KOPT-K1 (cell line): ENCODE measurements around the gene ZFPM1.

ENCODE experiments used
- H3K27ac ChIP-seq: fragments of 200-600 bp; sonication (generic); 2 replicates; pipeline ENCODE4 v1.5.1; 2016; ENCODE audit warnings: antibody characterized with exemption, mild to moderate bottlenecking, low read depth, low read length; ENCODE audit not compliant: poor library complexity, severe bottlenecking
- H3K36me3 ChIP-seq: fragments of 200-600 bp; sonication (generic); 2 replicates; pipeline ENCODE4 v1.5.1; 2017; ENCODE audit warnings: antibody characterized with exemption, mild to moderate bottlenecking, low read length, moderate library complexity; ENCODE audit not compliant: insufficient read depth
- H3K9me3 ChIP-seq: fragments of 200-600 bp; sonication (generic); 2 replicates; pipeline ENCODE4 v1.5.1; 2017; ENCODE audit warnings: antibody characterized with exemption, low read length, mild to moderate bottlenecking; ENCODE audit not compliant: insufficient read depth, poor library complexity, severe bottlenecking

Gene ZFPM1

GRCh38 chr16:88447881-88448280 is 5.2 kb upstream of the ZFPM1 start:
- H3K9me3 ChIP-seq = no peaks in the 10 kb centered on the region
- H3K27ac ChIP-seq = no peak overlapping the region
- H3K36me3 ChIP-seq = no peaks in the 10 kb centered on the region

- Histone ChIP-seq H3K36me3 (no peaks in the 10 kb centered on the region), H3K27ac (no peak overlapping the region), H3K9me3 (no peaks in the 10 kb centered on the region)
Measured at GRCh38 chr16:88448461-88449266, 4.4 kb upstream of the ZFPM1 start.

GRCh38 chr16:88449267-88449561 is 3.9 kb upstream of the ZFPM1 start:
- no peak overlapping the region for H3K27ac ChIP-seq
- H3K9me3 ChIP-seq = no peaks in the 10 kb centered on the region
- no peaks in the 10 kb centered on the region for H3K36me3 ChIP-seq

GRCh38 chr16:88451586-88452481 is 1.2 kb upstream of the ZFPM1 start:
- Histone ChIP-seq H3K27ac (no peak overlapping the region), H3K9me3 (no peaks in the 10 kb centered on the region), H3K36me3 (no peaks in the 10 kb centered on the region)

GRCh38 chr16:88452482-88453216 is 431 bp upstream of the ZFPM1 start:
- no peaks in the 10 kb centered on the region for H3K9me3 ChIP-seq
- H3K27ac ChIP-seq = peak overlapping the region; percentile 34
- H3K36me3 ChIP-seq = no peaks in the 10 kb centered on the region

GRCh38 chr16:88453611-88454522 is 787 bp downstream of the ZFPM1 start:
- peak overlapping the region; percentile 24 for H3K27ac ChIP-seq
- no peaks in the 10 kb centered on the region for H3K36me3 ChIP-seq
- no peaks in the 10 kb centered on the region for H3K9me3 ChIP-seq

GRCh38 chr16:88454523-88454947 is 1.5 kb downstream of the ZFPM1 start:
- Histone ChIP-seq H3K36me3 (no peaks in the 10 kb centered on the region), H3K9me3 (no peaks in the 10 kb centered on the region), H3K27ac (peak overlapping the region; percentile 24)

GRCh38 chr16:88455610-88456355 is 2.7 kb downstream of the ZFPM1 start:
- H3K27ac ChIP-seq = peak overlapping the region; percentile 41
- H3K36me3 ChIP-seq = no peaks in the 10 kb centered on the region
- no peaks in the 10 kb centered on the region for H3K9me3 ChIP-seq

- peak overlapping the region; percentile 41 for H3K27ac ChIP-seq
- H3K36me3 ChIP-seq = no peaks in the 10 kb centered on the region
- H3K9me3 ChIP-seq = no peaks in the 10 kb centered on the region
Measured at GRCh38 chr16:88456356-88457292, 3.5 kb downstream of the ZFPM1 start.

- Histone ChIP-seq H3K27ac (no peak overlapping the region), H3K9me3 (no peaks in the 10 kb centered on the region), H3K36me3 (no peaks in the 10 kb centered on the region)
Measured at GRCh38 chr16:88458039-88458772, 5.1 kb downstream of the ZFPM1 start.

GRCh38 chr16:88458773-88459235 is 5.7 kb downstream of the ZFPM1 start:
- no peaks in the 10 kb centered on the region for H3K36me3 ChIP-seq
- H3K27ac ChIP-seq = no peak overlapping the region

GRCh38 chr16:88459366-88460073 is 6.4 kb downstream of the ZFPM1 start:
- no peak overlapping the region for H3K27ac ChIP-seq
- no peaks in the 10 kb centered on the region for H3K36me3 ChIP-seq
- H3K9me3 ChIP-seq = no peaks in the 10 kb centered on the region

More at GRCh38 chr16:88458773-88459235, 5.7 kb downstream of the ZFPM1 start:
- H3K9me3 ChIP-seq = no peaks in the 10 kb centered on the region
